ENCODE measurements around the gene EIF2AK3. TPM values are rescaled to one million over a fixed set of nuclear protein-coding genes. Genes with fewer than 3 reads are reported as not detected.

Gene EIF2AK3
- total RNA-seq, 1 experiment from 2014 or later = 19.3 TPM

DNA sequence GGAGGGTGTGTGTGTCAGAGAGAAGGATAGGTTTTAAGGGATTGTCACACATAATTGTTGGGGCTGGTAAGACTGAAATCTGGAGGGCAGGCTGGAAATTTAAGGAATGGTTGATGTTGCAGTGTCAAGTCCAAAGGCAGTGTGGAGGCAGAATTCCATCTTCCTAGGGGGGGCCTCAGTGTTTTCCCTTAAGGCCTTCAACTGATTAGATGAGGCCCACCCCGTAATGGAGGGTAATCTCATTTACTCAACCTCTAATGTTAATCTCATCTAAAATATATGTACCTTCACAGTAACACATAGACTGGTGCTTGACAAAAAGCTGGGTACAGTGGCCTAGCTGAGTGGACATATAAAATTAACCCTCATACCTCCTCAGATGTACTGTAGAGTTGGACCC is 33.4 kb upstream of the EIF2AK3 start:
- H3K27me3 Mint-ChIP-seq (ENCODE audit: low read depth) = no peaks in the 10 kb centered on the region
- WGBS (ENCODE audit: extremely low coverage, insufficient read length, low lambda C conversion rate) = no CpG with 5 or more reads among the region's 1 CpG
- H3K18ac ChIP-seq (ENCODE audit: insufficient read length, low read depth, low read length) = no peak overlapping the region
- H3K36me3 Mint-ChIP-seq (ENCODE audit: insufficient read depth in 1 of 3, low read depth in 3 of 3) = peaks cover 3 to 5% (median 3%) of the 10 kb centered on the region in 3 experiments; a peak in 5 of 7 replicates
- H3K9ac ChIP-seq (ENCODE audit: extremely low read depth, insufficient read length, low read length) = no peak overlapping the region
- no peak for DNase-seq
- no peak overlapping the region for H3K23ac ChIP-seq (ENCODE audit: insufficient read length, low read depth, low read length)
- H3K9me3 ChIP-seq (ENCODE audit: control insufficient read depth, low read depth, low read length) = no peaks in the 10 kb centered on the region
- no peak overlapping the region for H3K56ac ChIP-seq (ENCODE audit: insufficient read length, low read depth, low read length)
- no peak overlapping the region for H3K27ac ChIP-seq (ENCODE audit: insufficient read length, low read depth, low read length)
- H4K91ac ChIP-seq (ENCODE audit: insufficient read length, low read depth, low read length) = no peak overlapping the region
- no peak overlapping the region for H2BK120ac ChIP-seq (ENCODE audit: low read depth, low read length, poor library complexity, severe bottlenecking)
- H3K4me1 Mint-ChIP-seq = peaks cover 18% of the 10 kb centered on the region in 2 experiments
- TF ChIP-seq, protein P1, sequence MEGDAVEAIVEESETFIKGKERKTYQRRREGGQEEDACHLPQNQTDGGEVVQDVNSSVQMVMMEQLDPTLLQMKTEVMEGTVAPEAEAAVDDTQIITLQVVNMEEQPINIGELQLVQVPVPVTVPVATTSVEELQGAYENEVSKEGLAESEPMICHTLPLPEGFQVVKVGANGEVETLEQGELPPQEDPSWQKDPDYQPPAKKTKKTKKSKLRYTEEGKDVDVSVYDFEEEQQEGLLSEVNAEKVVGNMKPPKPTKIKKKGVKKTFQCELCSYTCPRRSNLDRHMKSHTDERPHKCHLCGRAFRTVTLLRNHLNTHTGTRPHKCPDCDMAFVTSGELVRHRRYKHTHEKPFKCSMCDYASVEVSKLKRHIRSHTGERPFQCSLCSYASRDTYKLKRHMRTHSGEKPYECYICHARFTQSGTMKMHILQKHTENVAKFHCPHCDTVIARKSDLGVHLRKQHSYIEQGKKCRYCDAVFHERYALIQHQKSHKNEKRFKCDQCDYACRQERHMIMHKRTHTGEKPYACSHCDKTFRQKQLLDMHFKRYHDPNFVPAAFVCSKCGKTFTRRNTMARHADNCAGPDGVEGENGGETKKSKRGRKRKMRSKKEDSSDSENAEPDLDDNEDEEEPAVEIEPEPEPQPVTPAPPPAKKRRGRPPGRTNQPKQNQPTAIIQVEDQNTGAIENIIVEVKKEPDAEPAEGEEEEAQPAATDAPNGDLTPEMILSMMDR (conservative IDR thresholded peaks at IDR 0.05) = no peak
- H3K4me1 ChIP-seq (ENCODE audit: insufficient read depth, low read length) = peaks cover 6% of the 10 kb centered on the region; the same call in 1 of the 2 replicates
- H3K4me3 Mint-ChIP-seq = no peak overlapping the region
- H3K27ac Mint-ChIP-seq = peak overlapping the region in 1 of 3 experiments; percentile 73; a peak in 1 of 7 replicates
- peaks cover 2% of the 10 kb centered on the region for H4K20me1 ChIP-seq (ENCODE audit: control insufficient read depth, insufficient read depth, insufficient read length)
- no peak overlapping the region for H3K14ac ChIP-seq (ENCODE audit: insufficient read depth, low read length)
- no peaks in the 10 kb centered on the region for H3K23me2 ChIP-seq (ENCODE audit: insufficient read length, low read depth, low read length, poor library complexity, severe bottlenecking)
- H2BK12ac ChIP-seq (ENCODE audit: insufficient read length, low read depth, low read length) = no peak overlapping the region
- no peak overlapping the region for H2BK20ac ChIP-seq (ENCODE audit: low read depth, low read length, poor library complexity, severe bottlenecking)
- no peak overlapping the region for H2BK15ac ChIP-seq (ENCODE audit: low read depth, low read length)
- no peak overlapping the region for H3K4ac ChIP-seq (ENCODE audit: low read depth, low read length)
- no peaks in the 10 kb centered on the region for H3K27me3 ChIP-seq (ENCODE audit: insufficient read depth, low read length)
- H3K79me1 ChIP-seq (ENCODE audit: insufficient read depth, low read depth, low read length, poor library complexity, severe bottlenecking) = no peaks in the 10 kb centered on the region
- no peak overlapping the region for H4K5ac ChIP-seq (ENCODE audit: insufficient read length, low read depth, low read length)
- peaks cover 3 to 8% of the 10 kb centered on the region in 2 experiments; a peak in 4 of 5 replicates for H3K9me3 Mint-ChIP-seq
- no peak overlapping the region for H3T11ph ChIP-seq (ENCODE audit: low read length)
- H2AK5ac ChIP-seq (ENCODE audit: insufficient read length, low read length) = no peak overlapping the region
- no peak overlapping the region for H2AFZ ChIP-seq (ENCODE audit: low read length)
- no peak overlapping the region for H3K4me2 ChIP-seq (ENCODE audit: insufficient read depth, insufficient read length, low read length)
- no peak overlapping the region for H4K8ac ChIP-seq (replicated peaks; ENCODE audit: insufficient read length, low read depth, low read length)
- H3K79me2 ChIP-seq (ENCODE audit: insufficient read depth, low read length) = no peaks in the 10 kb centered on the region
- H2BK5ac ChIP-seq (ENCODE audit: insufficient read length, low read length) = no peak overlapping the region
